K562 (cell line): ENCODE data around the gene ATG10. TPM values are rescaled to one million over a fixed set of nuclear protein-coding genes. Genes with fewer than 3 reads are reported as not detected.

Experiments
- ATAC-seq: fragments of 200-7000 bp; cut with Tn5 transposase; 3 replicates; pipeline ENCODE4 v1.9.1; 2020; ENCODE audit warnings: moderate library complexity
- BruUV-seq: library from RNA; stranded (reverse); fragments of 400-500 nt; replicated peaks from 2 replicates; lab custom pipeline; 2021; lab: Mats Ljungman, UMichigan
- CTCF ChIA-PET: fragments of 300-600 bp; formaldehyde crosslinking; extraction: SDS; loops from one replicate; lab custom pipeline; 2021; ENCODE audit warnings: low intra/inter-chr PET ratio; lab: Yijun Ruan, JAX
- POLR2A ChIA-PET: fragments of 300-600, 350-650 bp; sonication (Branson Sonifier 250); formaldehyde crosslinking; extraction: SDS; loops from one replicate; lab custom pipeline; 2021; ENCODE audit warnings: antibody characterized with exemption, inconsistent platforms; lab: Yijun Ruan, JAX
- DNase-seq, 4 experiments: peaks; one replicate each; pipeline versions ENCODE4 v3.0.0 to v3.0.0-alpha.2; 2011 to 2018; ENCODE audit warnings: low spot score in 3 of 4, mixed read lengths in 3 of 4; ENCODE audit errors: extremely low read depth in 1 of 4
- FAIRE-seq: peaks from 2 replicates; lab custom pipeline; 2011; peaks lifted over from hg19 to GRCh38; lab: Jason Lieb, UNC
- H2AFZ ChIP-seq: 2 replicates; pipeline ENCODE4 v1.6.0; 2011; ENCODE audit warnings: low read depth, low read length, control low read depth, inconsistent platforms
- H3K27ac ChIP-seq: fragments of 200-600 bp; 3 replicates; pipeline ENCODE4 v1.8.0; 2011; ENCODE audit warnings: low read depth, mild to moderate bottlenecking, control low read depth, inconsistent platforms, low read length, moderate library complexity, mixed read lengths; ENCODE audit errors: extremely low read depth
- H3K27me3 ChIP-seq, 2 experiments: fragments of 300-600 bp in 1 of 2; 2 replicates in 1 of 2; 3 replicates in 1 of 2; pipeline versions ENCODE4 v1.6.0 to v1.8.0; 2011; ENCODE audit warnings: inconsistent platforms in 2 of 2, low read length in 2 of 2, mild to moderate bottlenecking in 1 of 2, mixed read lengths in 1 of 2, moderate library complexity in 1 of 2; ENCODE audit not compliant: control insufficient read depth in 2 of 2, insufficient read depth in 2 of 2
- H3K36me3 ChIP-seq: fragments of 300-600 bp; 3 replicates; pipeline ENCODE4 v1.8.0; 2011; ENCODE audit warnings: mild to moderate bottlenecking, low read length, inconsistent platforms; ENCODE audit not compliant: control insufficient read depth, insufficient read depth
- H3K4me1 ChIP-seq, 2 experiments: fragments of 200-600 bp in 1 of 2; replicated peaks in 1 of 2; 2 replicates in 1 of 2; 3 replicates in 1 of 2; pipeline versions ENCODE4 v1.5.1 to v1.8.0; 2011; ENCODE audit warnings: inconsistent platforms in 2 of 2, low read length in 2 of 2, mild to moderate bottlenecking in 1 of 2, mixed read lengths in 1 of 2, moderate library complexity in 1 of 2; ENCODE audit not compliant: control insufficient read depth in 2 of 2, insufficient read depth in 2 of 2
- H3K4me2 ChIP-seq: 2 replicates; pipeline ENCODE4 v1.6.1; 2011; ENCODE audit warnings: low read length, control low read depth, inconsistent platforms, mixed read lengths; ENCODE audit not compliant: insufficient read depth
- H3K4me3 ChIP-seq: fragments of 200-600 bp; sonication (generic), shearing (Covaris generic); 2 replicates; pipeline ENCODE4 v1.5.1; 2016; ENCODE audit warnings: control low read depth, inconsistent platforms
- H3K79me2 ChIP-seq: fragments of 200-600 bp; 3 replicates; pipeline ENCODE4 v1.8.0; 2011; ENCODE audit warnings: low read length, inconsistent platforms; ENCODE audit not compliant: control insufficient read depth, insufficient read depth
- H3K9ac ChIP-seq, 2 experiments: 2 replicates each; pipeline versions ENCODE4 v1.6.0 to v1.6.1; 2011; ENCODE audit warnings: low read depth in 2 of 2, low read length in 2 of 2, control low read depth in 1 of 2, inconsistent platforms in 1 of 2, mild to moderate bottlenecking in 1 of 2, mixed read lengths in 1 of 2; ENCODE audit not compliant: insufficient read depth in 1 of 2
- H3K9me1 ChIP-seq: one replicate; pipeline ENCODE4 v1.6.0; 2011; ENCODE audit warnings: inconsistent platforms, mild to moderate bottlenecking, low read length, moderate library complexity; ENCODE audit not compliant: control insufficient read depth, insufficient read depth
- H3K9me3 ChIP-seq: replicated peaks from 2 replicates; pipeline ENCODE4 v1.5.1; 2011; ENCODE audit warnings: low read depth, low read length, inconsistent platforms; ENCODE audit not compliant: control insufficient read depth, insufficient read depth
- H4K20me1 ChIP-seq: replicated peaks from 2 replicates; pipeline ENCODE4 v1.6.1; 2011; ENCODE audit warnings: low read length, inconsistent platforms, mixed read lengths; ENCODE audit not compliant: control insufficient read depth, insufficient read depth
- CBX1 ChIP-seq: sonication (generic); IDR thresholded peaks from 2 replicates; pipeline ENCODE4 v1.6.1; 2016; ENCODE audit warnings: antibody characterized with exemption, low read depth, mild to moderate bottlenecking
- LCOR ChIP-seq: sonication (generic); formaldehyde crosslinking; IDR thresholded peaks from 2 replicates; pipeline ENCODE4 v1.8.0; 2022; ENCODE audit warnings: mild to moderate bottlenecking, missing genetic modification reagents
- PCBP1 ChIP-seq: fragments of 200-400 bp; formaldehyde crosslinking; IDR thresholded peaks from 2 replicates; pipeline ENCODE4 v1.6.1; 2018; ENCODE audit warnings: mild to moderate bottlenecking, low read depth, low read length; ENCODE audit not compliant: poor library complexity, severe bottlenecking
- ZNF239 ChIP-seq: fragments of 250-450 bp; sonication (Bioruptor Pico); IDR thresholded peaks from 2 replicates; pipeline ENCODE4 v1.4.0; 2020; ENCODE audit warnings: mild to moderate bottlenecking
- ZNF79 ChIP-seq: fragments of 250-450 bp; sonication (Bioruptor Pico); IDR thresholded peaks from 2 replicates; pipeline ENCODE4 v1.4.0; 2020; ENCODE audit warnings: low read depth, mild to moderate bottlenecking, moderate library complexity
- WGBS: fragments of 100-300 bp; shearing (Covaris generic); methylation state at CpG from one replicate; pipeline ENCODE4 v1.1.6; 2016; ENCODE audit warnings: low coverage, mixed read lengths; ENCODE audit not compliant: insufficient coverage; ENCODE audit errors: missing lambda C conversion rate; 5-methylcytosine and 5-hydroxymethylcytosine counted together
- in situ Hi-C: fragments of 300-500 bp; cut with MboI; formaldehyde crosslinking; loops from 4 replicates; pipeline ENCODE4 v1.15.0; 2018; ENCODE audit warnings: inconsistent platforms, mixed read lengths
- intact Hi-C: fragments of 100-400 bp; cut with micrococcal nuclease; formaldehyde crosslinking; loops from 2 replicates; pipeline ENCODE4 v1.14.2; 2022
- polyA plus RNA-seq, 8 experiments: library from polyadenylated mRNA; depleted of rRNA in 4 of 8; stranded (reverse) in 5 of 8; unstranded in 3 of 8; fragments of >200 nt; fragmentation: Nextera tagmentation in 2 of 8; fragmentation: Illumina TruSeq in 1 of 8; extraction: Ambion mirVana in 2 of 8; extraction: Trizol in 1 of 8; gene quantifications; 2 replicates each; pipeline versions ENCODE4 v1.2.1 to v1.2.3, GENCODE V29; 2011 to 2014; ENCODE audit warnings: inconsistent platforms in 1 of 8, missing spikeins in 1 of 8
- total RNA-seq, 7 experiments: library from RNA; depleted of rRNA in 6 of 7; stranded (reverse); fragments of >200 nt in 6 of 7; fragmentation: Illumina TruSeq in 2 of 7; extraction: Trizol in 2 of 7; gene quantifications; 2 replicates each; pipeline versions ENCODE4 v1.2.1 to v1.2.3, GENCODE V29; 2011 to 2021; ENCODE audit warnings: low replicate concordance in 1 of 7
- TF ChIP-seq, protein P1 (sequence below): sonication (generic); formaldehyde crosslinking; IDR thresholded peaks from 2 replicates; pipeline ENCODE4 v1.9.0; 2022; ENCODE audit warnings: mild to moderate bottlenecking, missing genetic modification reagents
- TF ChIP-seq, protein P2 (sequence below): fragments of 200-600 bp; sonication (generic); IDR thresholded peaks from one replicate; pipeline ENCODE4 v1.6.1; 2012; ENCODE audit warnings: mild to moderate bottlenecking, low read depth, low read length, inconsistent platforms
- TF ChIP-seq, protein P3 (sequence below): IDR thresholded peaks from 2 replicates; pipeline ENCODE4 v1.6.1; 2016; ENCODE audit warnings: missing genetic modification characterization, missing compliant biosample characterization

ATG10 gene
- total and polyA plus RNA-seq, 9 of the 15 experiments (the other 6 are each of a cell fraction or from before 2014, with no cell fraction given) = 7.0 to 18.8 (median 14.6) TPM

DNA sequence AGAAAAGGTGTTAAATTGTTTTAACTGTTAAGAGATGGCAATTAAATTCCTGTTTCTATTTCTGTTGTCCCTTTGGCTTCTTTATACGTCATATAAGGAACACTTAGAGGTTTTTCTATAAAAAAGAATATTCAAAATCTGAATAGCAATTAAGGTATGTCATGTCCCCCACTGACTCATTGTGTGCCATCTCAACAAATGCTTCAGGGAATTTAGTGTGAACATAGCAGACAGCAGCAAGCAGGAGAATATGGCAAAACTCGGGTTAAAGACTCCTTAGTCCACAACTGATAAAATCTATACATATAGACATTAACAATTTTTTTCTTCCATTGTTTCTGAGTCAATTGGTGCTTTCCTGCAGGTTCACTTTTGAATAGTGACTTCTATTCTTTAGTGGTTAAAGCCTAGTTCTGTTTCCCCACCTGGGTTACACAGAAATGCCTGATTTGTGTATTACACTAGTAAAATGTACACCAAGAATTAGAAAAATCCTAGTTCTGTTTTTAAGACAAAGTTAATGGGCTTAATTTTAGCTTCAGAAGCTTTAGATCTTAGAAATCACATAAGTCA lies 324.2 kb downstream of the ATG10 start:
- ChIA-PET POLR2A (interaction anchor here (2.5 kb wide), 1 partner anchor 18 kb away, joined by 9 read pairs; the partner anchor contains the start of gene RPS23), CTCF (no interaction called here)
- Histone ChIP-seq H3K9ac (no peak overlapping the region), H3K27ac (no peak overlapping the region), H4K20me1 (no peaks in the 10 kb centered on the region), H3K9me3 (no peaks in the 10 kb centered on the region), H3K36me3 (no peaks in the 10 kb centered on the region), H2AFZ (no peak overlapping the region), H3K4me1 (0 out of 5 replicates have a peak, but pooled peaks cover 0 to 2% of the 10 kb centered on the region in 2 experiments), H3K79me2 (no peaks in the 10 kb centered on the region), H3K4me3 (no peak overlapping the region), H3K27me3 (no peaks in the 10 kb centered on the region), H3K9me1 (no peaks in the 10 kb centered on the region), H3K4me2 (no peak overlapping the region)
- ATAC-seq (no peak), FAIRE-seq (no peak), DNase-seq (no peak)
- in situ Hi-C loops = no loop called here
- 53% methylated on average over 2 of the region's 2 CpGs for WGBS
- intact Hi-C loops = loop anchor here (2.0 to 5.0 kb wide), 2 partner anchors 59 to 121 kb away; no protein-coding TSS in a partner anchor
- no TSS peak for BruUV-seq
- TF ChIP-seq ZNF79 (CRISPR knock-in tag) (no peak), ZNF239 (CRISPR knock-in tag) (no peak), PCBP1 (no peak), CBX1 (no peak), LCOR (CRISPR knock-in tag) (no peak)
- TF ChIP-seq, protein P1, sequence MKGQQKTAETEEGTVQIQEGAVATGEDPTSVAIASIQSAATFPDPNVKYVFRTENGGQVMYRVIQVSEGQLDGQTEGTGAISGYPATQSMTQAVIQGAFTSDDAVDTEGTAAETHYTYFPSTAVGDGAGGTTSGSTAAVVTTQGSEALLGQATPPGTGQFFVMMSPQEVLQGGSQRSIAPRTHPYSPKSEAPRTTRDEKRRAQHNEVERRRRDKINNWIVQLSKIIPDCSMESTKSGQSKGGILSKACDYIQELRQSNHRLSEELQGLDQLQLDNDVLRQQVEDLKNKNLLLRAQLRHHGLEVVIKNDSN (CRISPR knock-in tag) = no peak
- TF ChIP-seq, protein P2, sequence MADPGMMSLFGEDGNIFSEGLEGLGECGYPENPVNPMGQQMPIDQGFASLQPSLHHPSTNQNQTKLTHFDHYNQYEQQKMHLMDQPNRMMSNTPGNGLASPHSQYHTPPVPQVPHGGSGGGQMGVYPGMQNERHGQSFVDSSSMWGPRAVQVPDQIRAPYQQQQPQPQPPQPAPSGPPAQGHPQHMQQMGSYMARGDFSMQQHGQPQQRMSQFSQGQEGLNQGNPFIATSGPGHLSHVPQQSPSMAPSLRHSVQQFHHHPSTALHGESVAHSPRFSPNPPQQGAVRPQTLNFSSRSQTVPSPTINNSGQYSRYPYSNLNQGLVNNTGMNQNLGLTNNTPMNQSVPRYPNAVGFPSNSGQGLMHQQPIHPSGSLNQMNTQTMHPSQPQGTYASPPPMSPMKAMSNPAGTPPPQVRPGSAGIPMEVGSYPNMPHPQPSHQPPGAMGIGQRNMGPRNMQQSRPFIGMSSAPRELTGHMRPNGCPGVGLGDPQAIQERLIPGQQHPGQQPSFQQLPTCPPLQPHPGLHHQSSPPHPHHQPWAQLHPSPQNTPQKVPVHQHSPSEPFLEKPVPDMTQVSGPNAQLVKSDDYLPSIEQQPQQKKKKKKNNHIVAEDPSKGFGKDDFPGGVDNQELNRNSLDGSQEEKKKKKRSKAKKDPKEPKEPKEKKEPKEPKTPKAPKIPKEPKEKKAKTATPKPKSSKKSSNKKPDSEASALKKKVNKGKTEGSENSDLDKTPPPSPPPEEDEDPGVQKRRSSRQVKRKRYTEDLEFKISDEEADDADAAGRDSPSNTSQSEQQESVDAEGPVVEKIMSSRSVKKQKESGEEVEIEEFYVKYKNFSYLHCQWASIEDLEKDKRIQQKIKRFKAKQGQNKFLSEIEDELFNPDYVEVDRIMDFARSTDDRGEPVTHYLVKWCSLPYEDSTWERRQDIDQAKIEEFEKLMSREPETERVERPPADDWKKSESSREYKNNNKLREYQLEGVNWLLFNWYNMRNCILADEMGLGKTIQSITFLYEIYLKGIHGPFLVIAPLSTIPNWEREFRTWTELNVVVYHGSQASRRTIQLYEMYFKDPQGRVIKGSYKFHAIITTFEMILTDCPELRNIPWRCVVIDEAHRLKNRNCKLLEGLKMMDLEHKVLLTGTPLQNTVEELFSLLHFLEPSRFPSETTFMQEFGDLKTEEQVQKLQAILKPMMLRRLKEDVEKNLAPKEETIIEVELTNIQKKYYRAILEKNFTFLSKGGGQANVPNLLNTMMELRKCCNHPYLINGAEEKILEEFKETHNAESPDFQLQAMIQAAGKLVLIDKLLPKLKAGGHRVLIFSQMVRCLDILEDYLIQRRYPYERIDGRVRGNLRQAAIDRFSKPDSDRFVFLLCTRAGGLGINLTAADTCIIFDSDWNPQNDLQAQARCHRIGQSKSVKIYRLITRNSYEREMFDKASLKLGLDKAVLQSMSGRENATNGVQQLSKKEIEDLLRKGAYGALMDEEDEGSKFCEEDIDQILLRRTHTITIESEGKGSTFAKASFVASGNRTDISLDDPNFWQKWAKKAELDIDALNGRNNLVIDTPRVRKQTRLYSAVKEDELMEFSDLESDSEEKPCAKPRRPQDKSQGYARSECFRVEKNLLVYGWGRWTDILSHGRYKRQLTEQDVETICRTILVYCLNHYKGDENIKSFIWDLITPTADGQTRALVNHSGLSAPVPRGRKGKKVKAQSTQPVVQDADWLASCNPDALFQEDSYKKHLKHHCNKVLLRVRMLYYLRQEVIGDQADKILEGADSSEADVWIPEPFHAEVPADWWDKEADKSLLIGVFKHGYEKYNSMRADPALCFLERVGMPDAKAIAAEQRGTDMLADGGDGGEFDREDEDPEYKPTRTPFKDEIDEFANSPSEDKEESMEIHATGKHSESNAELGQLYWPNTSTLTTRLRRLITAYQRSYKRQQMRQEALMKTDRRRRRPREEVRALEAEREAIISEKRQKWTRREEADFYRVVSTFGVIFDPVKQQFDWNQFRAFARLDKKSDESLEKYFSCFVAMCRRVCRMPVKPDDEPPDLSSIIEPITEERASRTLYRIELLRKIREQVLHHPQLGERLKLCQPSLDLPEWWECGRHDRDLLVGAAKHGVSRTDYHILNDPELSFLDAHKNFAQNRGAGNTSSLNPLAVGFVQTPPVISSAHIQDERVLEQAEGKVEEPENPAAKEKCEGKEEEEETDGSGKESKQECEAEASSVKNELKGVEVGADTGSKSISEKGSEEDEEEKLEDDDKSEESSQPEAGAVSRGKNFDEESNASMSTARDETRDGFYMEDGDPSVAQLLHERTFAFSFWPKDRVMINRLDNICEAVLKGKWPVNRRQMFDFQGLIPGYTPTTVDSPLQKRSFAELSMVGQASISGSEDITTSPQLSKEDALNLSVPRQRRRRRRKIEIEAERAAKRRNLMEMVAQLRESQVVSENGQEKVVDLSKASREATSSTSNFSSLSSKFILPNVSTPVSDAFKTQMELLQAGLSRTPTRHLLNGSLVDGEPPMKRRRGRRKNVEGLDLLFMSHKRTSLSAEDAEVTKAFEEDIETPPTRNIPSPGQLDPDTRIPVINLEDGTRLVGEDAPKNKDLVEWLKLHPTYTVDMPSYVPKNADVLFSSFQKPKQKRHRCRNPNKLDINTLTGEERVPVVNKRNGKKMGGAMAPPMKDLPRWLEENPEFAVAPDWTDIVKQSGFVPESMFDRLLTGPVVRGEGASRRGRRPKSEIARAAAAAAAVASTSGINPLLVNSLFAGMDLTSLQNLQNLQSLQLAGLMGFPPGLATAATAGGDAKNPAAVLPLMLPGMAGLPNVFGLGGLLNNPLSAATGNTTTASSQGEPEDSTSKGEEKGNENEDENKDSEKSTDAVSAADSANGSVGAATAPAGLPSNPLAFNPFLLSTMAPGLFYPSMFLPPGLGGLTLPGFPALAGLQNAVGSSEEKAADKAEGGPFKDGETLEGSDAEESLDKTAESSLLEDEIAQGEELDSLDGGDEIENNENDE = no peak
- TF ChIP-seq, protein P3, sequence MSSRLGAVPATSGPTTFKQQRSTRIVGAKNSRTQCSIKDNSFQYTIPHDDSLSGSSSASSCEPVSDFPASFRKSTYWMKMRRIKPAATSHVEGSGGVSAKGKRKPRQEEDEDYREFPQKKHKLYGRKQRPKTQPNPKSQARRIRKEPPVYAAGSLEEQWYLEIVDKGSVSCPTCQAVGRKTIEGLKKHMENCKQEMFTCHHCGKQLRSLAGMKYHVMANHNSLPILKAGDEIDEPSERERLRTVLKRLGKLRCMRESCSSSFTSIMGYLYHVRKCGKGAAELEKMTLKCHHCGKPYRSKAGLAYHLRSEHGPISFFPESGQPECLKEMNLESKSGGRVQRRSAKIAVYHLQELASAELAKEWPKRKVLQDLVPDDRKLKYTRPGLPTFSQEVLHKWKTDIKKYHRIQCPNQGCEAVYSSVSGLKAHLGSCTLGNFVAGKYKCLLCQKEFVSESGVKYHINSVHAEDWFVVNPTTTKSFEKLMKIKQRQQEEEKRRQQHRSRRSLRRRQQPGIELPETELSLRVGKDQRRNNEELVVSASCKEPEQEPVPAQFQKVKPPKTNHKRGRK (tag) = no peak
